Fibroblast of skin of back (primary cell): ENCODE data around the gene ZCWPW2.
A peak's percentile ranks its signal among the peaks of the same experiment; 100 is the strongest.

Experiments
- DNase-seq: peaks from one replicate; pipeline ENCODE4 v3.0.0-alpha.2; 2013

Gene ZCWPW2

GRCh38 chr3:28386049-28386448, 37.5 kb downstream of the ZCWPW2 start:
- no peak for DNase-seq

DNA sequence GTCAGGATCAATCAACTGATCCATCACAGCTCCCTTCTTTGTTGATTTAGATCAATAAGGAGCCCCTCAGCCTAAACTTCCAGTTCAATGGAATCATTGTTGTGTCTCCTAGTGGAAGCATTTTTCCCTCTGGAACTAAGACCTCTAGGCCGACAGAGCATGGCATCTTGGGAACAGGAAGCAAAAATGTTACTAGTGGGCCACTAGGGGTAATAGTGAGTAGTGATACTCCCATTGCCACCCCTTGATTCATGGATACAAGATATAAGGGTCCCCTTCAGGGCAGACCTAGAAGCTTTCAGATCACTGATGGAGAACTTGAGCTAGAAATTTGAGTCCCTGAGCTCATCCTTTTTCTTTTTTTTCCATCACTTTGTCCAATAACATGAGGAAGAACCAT, 40.5 kb downstream of the ZCWPW2 start:
- no peak for DNase-seq

- DNase-seq = no peak
These were observed 50.7 kb downstream of the ZCWPW2 start for GRCh38 chr3:28399206-28399605.

GRCh38 chr3:28406241-28406640, 57.7 kb downstream of the ZCWPW2 start:
- DNase-seq = no peak

DNA sequence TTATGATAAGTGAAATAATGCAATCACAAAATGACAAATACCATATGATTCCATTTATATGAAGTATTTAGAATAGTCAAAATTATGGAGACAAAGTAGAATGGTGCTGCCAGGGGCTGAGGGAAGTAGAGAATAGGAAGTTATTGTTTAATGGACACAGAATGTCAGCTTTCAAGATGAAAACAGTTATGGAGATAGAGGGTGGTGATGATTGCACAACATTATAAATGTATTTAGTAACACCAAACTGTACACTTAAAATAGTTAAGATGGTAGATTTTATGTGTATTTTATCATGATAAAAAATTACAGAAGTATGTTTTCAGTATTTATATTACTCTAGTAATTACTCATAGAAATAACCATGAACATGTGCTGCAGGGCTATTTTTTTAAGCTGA, 100.9 kb downstream of the ZCWPW2 start:
- peak; percentile 7 for DNase-seq

DNA sequence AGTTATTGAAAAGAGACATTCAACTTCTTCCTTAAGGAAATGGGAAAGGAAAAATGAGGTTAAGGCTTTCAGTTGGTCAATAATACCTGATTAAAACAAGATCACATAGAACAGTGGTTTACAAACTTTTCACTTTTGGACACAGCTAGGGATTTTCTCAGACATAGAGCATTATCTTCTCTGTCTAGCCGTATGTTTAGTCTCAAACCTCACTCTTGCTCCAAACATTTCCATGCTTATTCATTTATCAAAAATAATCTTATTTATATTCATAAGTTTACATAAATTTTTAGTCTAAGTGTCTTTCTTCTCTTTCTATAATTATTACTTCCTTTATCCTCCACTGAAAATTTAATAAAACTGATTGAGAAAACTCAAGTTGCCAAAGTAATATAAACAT, 114.3 kb downstream of the ZCWPW2 start:
- no peak for DNase-seq

- no peak for DNase-seq
These were observed 118.9 kb downstream of the ZCWPW2 start for GRCh38 chr3:28467414-28467813.

- peak; percentile 35 for DNase-seq
These were observed 127.7 kb downstream of the ZCWPW2 start for GRCh38 chr3:28476194-28476593.

- DNase-seq = no peak
These were observed 128.2 kb downstream of the ZCWPW2 start for GRCh38 chr3:28476764-28477163.

- DNase-seq = no peak
These were observed 136.6 kb downstream of the ZCWPW2 start for GRCh38 chr3:28485164-28485563.

DNA sequence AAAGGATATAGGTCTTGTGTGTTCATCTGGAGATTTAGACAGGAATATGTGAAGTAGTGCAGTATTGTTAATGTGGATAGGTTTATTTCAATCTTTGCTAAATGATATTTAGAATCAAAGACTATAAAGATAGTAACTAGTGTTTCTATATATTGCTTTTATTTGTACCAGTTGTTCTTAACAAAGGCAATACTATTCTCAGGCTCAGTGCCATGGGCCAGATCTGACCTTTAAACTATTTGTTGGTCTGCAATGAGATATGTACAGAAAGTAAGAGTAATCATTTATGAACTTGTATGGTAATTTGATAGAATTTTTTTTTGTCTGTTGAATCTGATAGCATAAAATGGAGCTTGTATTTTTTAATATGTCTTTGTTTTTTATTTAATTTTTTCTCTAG, 146.8 kb downstream of the ZCWPW2 start:
- no peak for DNase-seq

- no peak for DNase-seq
These were observed 153.9 kb downstream of the ZCWPW2 start for GRCh38 chr3:28502397-28502937.

GRCh38 chr3:28504976-28505375, 156.5 kb downstream of the ZCWPW2 start:
- DNase-seq = no peak

DNA sequence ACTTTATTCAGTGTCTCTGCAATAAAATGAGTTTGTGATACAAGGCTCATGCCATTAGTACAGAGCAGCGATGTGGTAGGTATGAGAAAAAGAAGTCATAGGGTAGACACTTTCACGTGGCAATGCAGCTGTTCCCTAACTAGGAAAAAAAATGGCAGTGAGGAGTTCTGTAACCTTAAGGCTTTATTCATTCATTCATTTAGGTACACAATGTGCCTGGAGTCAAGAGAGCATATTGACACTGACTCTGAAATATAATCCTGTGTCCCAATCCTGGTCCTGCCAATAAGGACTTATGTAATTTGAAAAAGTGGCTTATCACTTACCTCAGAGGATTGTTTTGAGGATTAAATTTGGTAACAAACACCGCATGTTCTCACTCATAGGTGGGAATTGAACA, 173.1 kb downstream of the ZCWPW2 start:
- DNase-seq = no peak

GRCh38 chr3:28542351-28542750, 193.8 kb downstream of the ZCWPW2 start:
- DNase-seq = no peak

DNA sequence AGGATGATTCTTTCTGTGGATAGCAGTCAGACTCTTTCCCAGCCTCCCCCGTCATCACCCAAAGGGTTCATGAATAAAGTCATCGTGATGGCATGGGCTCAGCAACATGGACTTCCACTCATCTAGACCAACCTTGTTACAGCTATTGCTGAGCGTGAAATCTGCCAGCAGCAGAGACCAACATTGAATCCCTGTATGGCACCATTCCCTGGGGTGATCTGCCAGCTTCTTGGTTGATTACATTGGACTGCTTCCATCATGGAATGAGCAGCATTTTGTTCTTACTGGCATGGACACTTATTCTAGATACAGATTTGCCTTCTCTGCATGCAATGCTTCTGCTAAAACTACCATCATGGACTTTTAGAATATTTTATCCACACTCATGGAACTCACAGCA, 195.7 kb downstream of the ZCWPW2 start:
- DNase-seq = no peak

- DNase-seq = no peak
These were observed 196.3 kb downstream of the ZCWPW2 start for GRCh38 chr3:28544831-28545230.

- DNase-seq = no peak
These were observed 199.2 kb downstream of the ZCWPW2 start for GRCh38 chr3:28547677-28548076.

- no peak for DNase-seq
These were observed 204.7 kb downstream of the ZCWPW2 start for GRCh38 chr3:28553175-28553574.

DNA sequence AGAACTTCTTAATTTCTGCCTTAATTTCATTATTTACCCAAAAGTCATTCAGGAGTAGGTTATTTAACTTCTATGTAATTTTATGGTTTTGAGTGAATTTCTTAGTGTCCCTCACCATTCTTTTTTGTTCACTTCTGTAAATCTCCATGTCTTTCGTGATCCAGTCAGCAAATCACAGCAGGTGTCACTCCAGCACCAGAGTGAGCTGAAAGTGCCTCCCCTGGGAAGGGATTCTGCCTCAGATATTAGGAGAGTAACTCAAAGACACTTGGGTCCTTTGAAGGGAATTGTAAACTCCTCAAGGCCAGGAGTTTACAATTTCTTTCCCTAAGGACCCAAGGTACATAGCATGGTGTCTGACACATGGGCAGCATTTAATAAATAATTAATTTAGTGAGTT, 207.7 kb downstream of the ZCWPW2 start:
- DNase-seq = no peak

- no peak for DNase-seq
These were observed 215.7 kb downstream of the ZCWPW2 start for GRCh38 chr3:28564211-28564610.

GRCh38 chr3:28569357-28569756, 220.8 kb downstream of the ZCWPW2 start:
- no peak for DNase-seq

GRCh38 chr3:28574036-28574435, 225.5 kb downstream of the ZCWPW2 start:
- no peak for DNase-seq

- DNase-seq = peak; percentile 2
These were observed 226.7 kb downstream of the ZCWPW2 start for GRCh38 chr3:28575100-28575745.
